ENCODE measurements around the gene PYGB. TPM values are rescaled to one million over a fixed set of nuclear protein-coding genes. Genes with fewer than 3 reads are reported as not detected.

Gene PYGB
- total RNA-seq, 1 experiment from 2014 or later: 216 TPM

DNA sequence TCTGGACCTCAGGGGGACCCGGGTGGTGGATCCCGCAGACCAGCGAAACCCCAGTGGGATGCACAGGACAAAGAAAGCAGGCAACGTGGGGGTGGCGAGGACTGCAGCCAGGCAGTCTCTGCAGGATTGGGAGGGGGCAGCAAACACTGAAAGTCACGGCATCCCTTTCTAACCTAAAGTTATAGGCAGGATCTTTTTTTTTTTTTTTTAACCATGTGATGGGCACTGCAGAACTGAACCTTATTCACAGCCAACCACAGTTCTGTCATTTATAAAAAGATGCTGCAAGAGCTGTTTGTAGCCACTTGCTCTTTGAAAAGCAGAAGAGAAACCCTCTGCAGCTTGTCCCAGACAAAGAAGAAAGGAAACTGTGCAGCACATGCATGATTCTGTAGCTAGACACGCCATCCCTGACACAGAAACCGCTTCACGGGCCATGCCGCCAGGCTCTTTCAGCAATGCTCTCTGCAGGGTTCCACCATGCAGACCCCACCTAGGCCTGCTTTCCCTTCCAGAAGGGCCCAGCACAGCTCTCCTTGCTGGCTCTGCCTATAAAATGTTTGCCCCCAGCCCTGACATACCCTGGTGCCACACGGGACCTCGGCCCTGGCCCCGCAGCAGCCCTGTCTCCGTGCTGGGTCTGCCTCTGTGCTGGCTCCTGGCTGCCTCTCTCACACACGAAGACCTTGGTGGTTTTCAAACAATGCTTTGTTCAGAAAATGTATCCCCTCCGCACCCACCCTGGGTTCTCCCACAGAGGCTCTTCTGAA is 70.8 kb downstream of the PYGB start:
- H2AFZ ChIP-seq (ENCODE audit: low read length): no peak overlapping the region
- no peaks in the 10 kb centered on the region for H4K20me1 ChIP-seq (ENCODE audit: low read length)
- ChIA-PET CTCF (no interaction called here), POLR2A (ENCODE audit: unreplicated experiment) (no interaction called here)
- no TSS peak for BruUV-seq (replicated peaks)
- no peak for DNase-seq
- no peak overlapping the region for H3K9ac ChIP-seq (ENCODE audit: low read length)
- no peaks in the 10 kb centered on the region for H3K9me3 ChIP-seq (ENCODE audit: low read length)
- intact Hi-C loops (cut with micrococcal nuclease): no loop called here
- peaks cover 12% of the 10 kb centered on the region for H3K4me1 ChIP-seq (ENCODE audit: insufficient read depth, low read length)
- ATAC-seq: no peak
- no peaks in the 10 kb centered on the region for H3F3A ChIP-seq (ENCODE audit: low read length, unreplicated experiment)
- TF ChIP-seq, protein P1, sequence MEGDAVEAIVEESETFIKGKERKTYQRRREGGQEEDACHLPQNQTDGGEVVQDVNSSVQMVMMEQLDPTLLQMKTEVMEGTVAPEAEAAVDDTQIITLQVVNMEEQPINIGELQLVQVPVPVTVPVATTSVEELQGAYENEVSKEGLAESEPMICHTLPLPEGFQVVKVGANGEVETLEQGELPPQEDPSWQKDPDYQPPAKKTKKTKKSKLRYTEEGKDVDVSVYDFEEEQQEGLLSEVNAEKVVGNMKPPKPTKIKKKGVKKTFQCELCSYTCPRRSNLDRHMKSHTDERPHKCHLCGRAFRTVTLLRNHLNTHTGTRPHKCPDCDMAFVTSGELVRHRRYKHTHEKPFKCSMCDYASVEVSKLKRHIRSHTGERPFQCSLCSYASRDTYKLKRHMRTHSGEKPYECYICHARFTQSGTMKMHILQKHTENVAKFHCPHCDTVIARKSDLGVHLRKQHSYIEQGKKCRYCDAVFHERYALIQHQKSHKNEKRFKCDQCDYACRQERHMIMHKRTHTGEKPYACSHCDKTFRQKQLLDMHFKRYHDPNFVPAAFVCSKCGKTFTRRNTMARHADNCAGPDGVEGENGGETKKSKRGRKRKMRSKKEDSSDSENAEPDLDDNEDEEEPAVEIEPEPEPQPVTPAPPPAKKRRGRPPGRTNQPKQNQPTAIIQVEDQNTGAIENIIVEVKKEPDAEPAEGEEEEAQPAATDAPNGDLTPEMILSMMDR (conservative IDR thresholded peaks at IDR 0.05; ENCODE audit: low read depth, low read length): no peak
- TF ChIP-seq EZH2phosphoT487 (IDR thresholded peaks at IDR 0.05; ENCODE audit: borderline replicate concordance, low read length): no peak
- no peak for TF ChIP-seq EZH2 (IDR thresholded peaks at IDR 0.05; ENCODE audit: low read length, unreplicated experiment)
- no peaks in the 10 kb centered on the region for H3K36me3 ChIP-seq (ENCODE audit: low read depth, low read length)
- H3K27ac ChIP-seq (ENCODE audit: low read length): no peak overlapping the region
- no peak overlapping the region for H3K4me3 ChIP-seq (ENCODE audit: low read length)
- no peak overlapping the region for H3K4me2 ChIP-seq (ENCODE audit: low read length)
- H3K79me2 ChIP-seq (ENCODE audit: low read length): no peaks in the 10 kb centered on the region
- no peaks in the 10 kb centered on the region for H3K27me3 ChIP-seq (ENCODE audit: low read length)
- H3K9me2 ChIP-seq (replicated peaks; ENCODE audit: low read length): no peaks in the 10 kb centered on the region

DNA sequence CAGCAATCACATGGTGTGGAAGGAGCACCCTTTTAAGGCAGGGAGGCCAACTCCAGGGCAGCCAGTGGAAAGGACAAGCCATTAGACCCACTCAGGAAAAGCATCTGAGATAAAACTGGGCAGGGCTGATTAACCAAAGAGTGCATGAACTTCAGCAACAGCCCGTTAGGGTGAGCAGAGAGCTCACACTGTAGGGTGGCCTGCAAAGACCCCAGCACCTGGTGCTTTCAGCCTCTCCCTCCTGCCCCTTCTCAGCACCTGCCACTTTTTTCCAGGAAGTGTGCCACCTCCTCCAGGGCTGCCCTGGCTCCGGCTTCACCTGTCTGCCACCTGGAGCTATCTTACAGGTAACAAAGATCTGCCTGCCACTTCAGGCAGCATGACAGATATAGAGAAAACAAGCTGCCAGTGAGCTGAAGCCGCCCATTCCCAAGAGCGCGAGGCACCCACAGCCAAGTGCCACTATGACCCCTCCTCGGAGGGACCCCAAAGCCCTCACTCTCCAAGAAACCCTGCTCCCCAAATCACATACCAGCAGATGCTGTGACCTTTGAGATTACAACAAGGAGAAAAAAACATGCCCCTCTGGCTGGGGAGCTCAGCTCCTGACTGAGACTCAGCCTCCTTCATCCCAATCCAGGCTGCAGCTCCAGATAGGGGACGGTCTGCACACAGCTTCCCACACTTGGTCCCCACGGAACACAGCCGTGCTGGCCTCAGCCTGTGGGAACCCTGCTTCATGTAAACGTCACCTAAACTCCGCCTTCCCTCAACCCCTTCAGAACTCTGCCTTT is 71.6 kb downstream of the PYGB start:
- Histone ChIP-seq H3K4me3 (ENCODE audit: low read length) (no peak overlapping the region), H3K9me3 (ENCODE audit: low read length) (no peaks in the 10 kb centered on the region), H3K4me1 (ENCODE audit: insufficient read depth, low read length) (peaks cover 12% of the 10 kb centered on the region), H3K27ac (ENCODE audit: low read length) (no peak overlapping the region), H3F3A (ENCODE audit: low read length, unreplicated experiment) (no peaks in the 10 kb centered on the region), H3K4me2 (ENCODE audit: low read length) (no peak overlapping the region), H4K20me1 (ENCODE audit: low read length) (no peaks in the 10 kb centered on the region), H3K9ac (ENCODE audit: low read length) (no peak overlapping the region), H2AFZ (ENCODE audit: low read length) (no peak overlapping the region), H3K9me2 (replicated peaks; ENCODE audit: low read length) (no peaks in the 10 kb centered on the region), H3K27me3 (ENCODE audit: low read length) (no peaks in the 10 kb centered on the region), H3K36me3 (ENCODE audit: low read depth, low read length) (no peaks in the 10 kb centered on the region), H3K79me2 (ENCODE audit: low read length) (no peaks in the 10 kb centered on the region)
- TF ChIP-seq EZH2 (IDR thresholded peaks at IDR 0.05; ENCODE audit: low read length, unreplicated experiment) (no peak), EZH2phosphoT487 (IDR thresholded peaks at IDR 0.05; ENCODE audit: borderline replicate concordance, low read length) (no peak)
- TF ChIP-seq, protein P1 (conservative IDR thresholded peaks at IDR 0.05; ENCODE audit: low read depth, low read length): no peak
- intact Hi-C loops (cut with micrococcal nuclease): no loop called here
- ATAC-seq (no peak), DNase-seq (no peak)
- ChIA-PET CTCF (no interaction called here), POLR2A (ENCODE audit: unreplicated experiment) (no interaction called here)
- BruUV-seq (replicated peaks): no TSS peak

Measured in PC-3 (cell line).